ENCODE results near the gene MAK.

- no peak for TF ChIP-seq ATF4 (CRISPR knock-in tag; IDR thresholded peaks at IDR 0.05)
- TF ChIP-seq CBFB (CRISPR knock-in tag; IDR thresholded peaks at IDR 0.05) = 0 out of 2 replicates have a peak, but pooled peaks have one; percentile 9
- no peak for TF ChIP-seq BCLAF1 (IDR thresholded peaks at IDR 0.05)
- no peak for TF ChIP-seq ZIK1 (CRISPR knock-in tag; IDR thresholded peaks at IDR 0.05; ENCODE audit: borderline replicate concordance, low read depth)
Measured at GRCh38 chr6:10721850-10722569, 116.3 kb downstream of the MAK start.
